Spinal cord (tissue), 10 donors: Measurements from ENCODE around the gene ANXA6. TPM values are rescaled to one million over a fixed set of nuclear protein-coding genes. Genes with fewer than 3 reads are reported as not detected.

ENCODE experiments used
- DNase-seq, 6 donors: peaks; one replicate each; pipeline versions ENCODE4 v3.0.0 to v3.0.0-alpha.2; 2013 to 2015; ENCODE audit warnings: low spot score in 6 of 6, low read depth in 4 of 6
- H3K27ac ChIP-seq: one replicate; pipeline ENCODE4 v1.5.1; 2013; ENCODE audit warnings: low read depth, low read length, control low read depth
- H3K27me3 ChIP-seq: one replicate; pipeline ENCODE4 v1.6.1; 2013; ENCODE audit warnings: low read length; ENCODE audit not compliant: control insufficient read depth, insufficient read depth
- H3K36me3 ChIP-seq: one replicate; pipeline ENCODE4 v1.6.1; 2013; ENCODE audit warnings: low read length; ENCODE audit not compliant: control insufficient read depth, insufficient read depth
- H3K4me1 ChIP-seq: one replicate; pipeline ENCODE4 v1.6.1; 2013; ENCODE audit warnings: low read length; ENCODE audit not compliant: control insufficient read depth, insufficient read depth
- H3K4me3 ChIP-seq: one replicate; pipeline ENCODE4 v1.5.1; 2013; ENCODE audit warnings: low read depth, low read length, control low read depth
- H3K9me3 ChIP-seq: one replicate; pipeline ENCODE4 v1.6.1; 2013; ENCODE audit warnings: low read length; ENCODE audit not compliant: control insufficient read depth, insufficient read depth
- WGBS: methylation state at CpG from one replicate; pipeline ENCODE4 v1.1.5; 2013; ENCODE audit warnings: missing lambda C conversion rate; ENCODE audit not compliant: insufficient coverage; 5-methylcytosine and 5-hydroxymethylcytosine counted together
- polyA plus RNA-seq, 2 donors: library from polyadenylated mRNA; unstranded; fragments of 120-200 nt; gene quantifications; one replicate each; pipeline ENCODE4 v1.2.1, GENCODE V29; 2013; ENCODE audit not compliant: insufficient read length in 2 of 2
- total RNA-seq, 2 donors: library from RNA; depleted of rRNA in 1 of 2; stranded (reverse); fragments of 120-200 nt in 1 of 2; fragments of >200 nt in 1 of 2; gene quantifications; one replicate each; pipeline versions ENCODE4 v1.2.3 to v1.2.4, GENCODE V29; 2013 to 2014
- donor health status: healthy.

ANXA6 gene
- total and polyA plus RNA-seq, 4 donors = 215 to 301 (median 271) TPM

GRCh38 chr5:151173711-151174611, 16.4 kb upstream of the ANXA6 start:
- Histone ChIP-seq H3K4me3 (no peak overlapping the region), H3K36me3 (no peaks in the 10 kb centered on the region), H3K4me1 (no peaks in the 10 kb centered on the region), H3K9me3 (no peaks in the 10 kb centered on the region), H3K27ac (no peak overlapping the region), H3K27me3 (no peaks in the 10 kb centered on the region)
- DNase-seq = no peak
- WGBS = 95% methylated on average over 3 of the region's 11 CpGs

- Histone ChIP-seq H3K36me3 (no peaks in the 10 kb centered on the region), H3K4me1 (no peaks in the 10 kb centered on the region), H3K27me3 (no peaks in the 10 kb centered on the region), H3K27ac (no peak overlapping the region), H3K4me3 (no peak overlapping the region), H3K9me3 (no peaks in the 10 kb centered on the region)
- no CpG with 5 or more reads among the region's 1 CpG for WGBS
- no peak for DNase-seq
Measured at GRCh38 chr5:151171529-151171928, 13.9 kb upstream of the ANXA6 start.

GRCh38 chr5:151168602-151169344, 11.2 kb upstream of the ANXA6 start:
- Histone ChIP-seq H3K36me3 (no peaks in the 10 kb centered on the region), H3K27me3 (no peaks in the 10 kb centered on the region), H3K27ac (no peak overlapping the region), H3K9me3 (no peaks in the 10 kb centered on the region), H3K4me1 (no peaks in the 10 kb centered on the region), H3K4me3 (no peak overlapping the region)
- 71% methylated on average over 6 of the region's 10 CpGs for WGBS
- DNase-seq = no peak

GRCh38 chr5:151167022-151167421, 9.4 kb upstream of the ANXA6 start:
- WGBS = 95% methylated on average over 7 of the region's 9 CpGs
- H3K4me3 ChIP-seq = no peak overlapping the region
- H3K9me3 ChIP-seq = no peaks in the 10 kb centered on the region
- no peak overlapping the region for H3K27ac ChIP-seq
- no peak for DNase-seq
- H3K36me3 ChIP-seq = no peaks in the 10 kb centered on the region
- no peaks in the 10 kb centered on the region for H3K4me1 ChIP-seq
- H3K27me3 ChIP-seq = no peaks in the 10 kb centered on the region

- WGBS = 67% methylated on average over 6 of the region's 8 CpGs
- no peak overlapping the region for H3K4me3 ChIP-seq
- H3K36me3 ChIP-seq = no peaks in the 10 kb centered on the region
- DNase-seq = peak in 2 of 6 donors; percentile 92
- no peaks in the 10 kb centered on the region for H3K9me3 ChIP-seq
- H3K27me3 ChIP-seq = no peaks in the 10 kb centered on the region
- no peaks in the 10 kb centered on the region for H3K4me1 ChIP-seq
- H3K27ac ChIP-seq = no peak overlapping the region
Measured at GRCh38 chr5:151164687-151165392, 7.3 kb upstream of the ANXA6 start.

- Histone ChIP-seq H3K27me3 (no peaks in the 10 kb centered on the region), H3K4me3 (no peak overlapping the region), H3K9me3 (no peaks in the 10 kb centered on the region), H3K36me3 (no peaks in the 10 kb centered on the region), H3K27ac (no peak overlapping the region), H3K4me1 (peaks cover 6% of the 10 kb centered on the region)
- 63% methylated on average over 1 of the region's 1 CpG for WGBS
- no peak for DNase-seq
Measured at GRCh38 chr5:151162776-151163175, 5.2 kb upstream of the ANXA6 start.

GRCh38 chr5:151159649-151160373, 2.2 kb upstream of the ANXA6 start:
- Histone ChIP-seq H3K4me3 (no peak overlapping the region), H3K27ac (no peak overlapping the region), H3K36me3 (peaks cover 5% of the 10 kb centered on the region), H3K9me3 (no peaks in the 10 kb centered on the region), H3K27me3 (no peaks in the 10 kb centered on the region), H3K4me1 (peaks cover 29% of the 10 kb centered on the region)
- WGBS = 90% methylated on average over 2 of the region's 9 CpGs
- no peak for DNase-seq

GRCh38 chr5:151158287-151158661, 695 bp upstream of the ANXA6 start:
- H3K4me3 ChIP-seq = peak overlapping the region; percentile 84
- peaks cover 33% of the 10 kb centered on the region for H3K4me1 ChIP-seq

More at GRCh38 chr5:151158287-151158661, 695 bp upstream of the ANXA6 start:
- Histone ChIP-seq H3K9me3 (no peaks in the 10 kb centered on the region), H3K36me3 (peaks cover 5% of the 10 kb centered on the region), H3K27ac (peak overlapping the region; percentile 84), H3K27me3 (no peaks in the 10 kb centered on the region)
- DNase-seq = no peak
- WGBS = 10% methylated on average over 5 of the region's 6 CpGs
